Astrocyte of the cerebellum (primary cell): ENCODE measurements around the gene NAALAD2.
"Not testable (repeated sequence)": the region's sequence is repeated elsewhere in the genome, so short reads cannot be mapped to it uniquely, and the experiment has no call there.

ENCODE experiments used
- DNase-seq: peaks from one replicate; pipeline ENCODE4 v3.0.0-alpha.2; 2011; ENCODE audit warnings: low read depth
- H3K4me3 ChIP-seq: 2 replicates; pipeline ENCODE4 v1.5.1; 2011; ENCODE audit warnings: mild to moderate bottlenecking, low read depth, low read length, moderate library complexity
- in situ Hi-C: cut with HindIII; loops from 2 replicates; pipeline ENCODE4 v1.10.0; 2017; ENCODE audit warnings: low sequenced_read_pairs
- TF ChIP-seq, protein P1 (sequence below): IDR thresholded peaks from 2 replicates; pipeline ENCODE4 v1.5.1; 2012; ENCODE audit warnings: low read length, low read depth, moderate library complexity, mild to moderate bottlenecking; ENCODE audit errors: missing control alignments

The NAALAD2 gene

DNA sequence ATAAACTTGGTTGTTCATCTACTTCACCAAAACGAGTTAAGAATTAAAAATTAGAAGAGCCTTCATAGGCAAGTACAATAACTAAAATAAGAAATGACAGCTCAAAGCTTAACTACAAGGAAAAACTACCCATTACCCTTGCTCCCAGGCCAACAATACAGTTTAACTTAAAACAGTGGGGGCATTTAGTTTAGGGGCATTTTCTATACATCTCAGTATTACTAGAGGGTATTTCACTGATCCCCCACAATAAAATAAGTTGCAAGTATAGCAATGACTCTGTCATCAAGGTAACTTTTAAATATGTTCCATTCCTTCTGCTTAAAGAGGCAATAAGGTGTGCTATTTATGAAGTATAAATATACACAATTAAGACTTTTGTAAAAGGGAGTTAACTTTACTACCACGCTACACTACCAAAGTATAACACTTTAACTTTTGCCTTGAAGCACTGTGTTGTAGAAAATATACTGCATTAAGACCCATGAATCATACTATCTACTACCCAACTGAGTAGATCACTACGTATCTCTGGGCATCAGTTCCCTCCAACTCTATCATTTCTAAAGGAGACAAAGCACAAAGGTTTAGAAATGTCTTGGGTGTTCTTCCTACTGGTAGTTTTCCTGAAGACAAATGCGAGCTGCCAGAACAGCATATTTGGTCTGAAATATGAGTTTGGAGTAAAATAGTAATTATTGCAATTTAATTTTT is 58.6 kb downstream of the NAALAD2 start:
- in situ Hi-C loops: no loop called here
- DNase-seq: no peak
- TF ChIP-seq, protein P1, sequence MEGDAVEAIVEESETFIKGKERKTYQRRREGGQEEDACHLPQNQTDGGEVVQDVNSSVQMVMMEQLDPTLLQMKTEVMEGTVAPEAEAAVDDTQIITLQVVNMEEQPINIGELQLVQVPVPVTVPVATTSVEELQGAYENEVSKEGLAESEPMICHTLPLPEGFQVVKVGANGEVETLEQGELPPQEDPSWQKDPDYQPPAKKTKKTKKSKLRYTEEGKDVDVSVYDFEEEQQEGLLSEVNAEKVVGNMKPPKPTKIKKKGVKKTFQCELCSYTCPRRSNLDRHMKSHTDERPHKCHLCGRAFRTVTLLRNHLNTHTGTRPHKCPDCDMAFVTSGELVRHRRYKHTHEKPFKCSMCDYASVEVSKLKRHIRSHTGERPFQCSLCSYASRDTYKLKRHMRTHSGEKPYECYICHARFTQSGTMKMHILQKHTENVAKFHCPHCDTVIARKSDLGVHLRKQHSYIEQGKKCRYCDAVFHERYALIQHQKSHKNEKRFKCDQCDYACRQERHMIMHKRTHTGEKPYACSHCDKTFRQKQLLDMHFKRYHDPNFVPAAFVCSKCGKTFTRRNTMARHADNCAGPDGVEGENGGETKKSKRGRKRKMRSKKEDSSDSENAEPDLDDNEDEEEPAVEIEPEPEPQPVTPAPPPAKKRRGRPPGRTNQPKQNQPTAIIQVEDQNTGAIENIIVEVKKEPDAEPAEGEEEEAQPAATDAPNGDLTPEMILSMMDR: no peak
- no peak overlapping the region for H3K4me3 ChIP-seq

DNA sequence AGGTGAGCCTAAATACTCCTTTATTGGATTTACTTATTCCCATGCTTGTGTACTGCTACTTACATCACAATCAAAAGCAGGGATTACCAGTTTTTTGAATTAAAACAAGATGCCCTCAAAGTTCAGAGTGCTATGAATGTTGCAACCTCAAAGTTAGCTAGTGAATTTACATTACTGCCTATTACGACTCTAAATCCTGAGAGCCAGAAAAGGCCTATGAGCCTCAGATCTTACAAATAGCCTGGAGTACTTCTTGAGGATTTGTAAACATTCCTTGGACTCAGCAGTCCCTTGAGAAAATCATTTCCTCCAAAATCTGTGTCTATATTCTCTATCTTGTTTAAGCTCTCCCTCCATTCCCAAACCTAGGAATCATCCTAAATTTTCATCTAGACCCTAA is 62.9 kb downstream of the NAALAD2 start:
- DNase-seq: no peak

DNA sequence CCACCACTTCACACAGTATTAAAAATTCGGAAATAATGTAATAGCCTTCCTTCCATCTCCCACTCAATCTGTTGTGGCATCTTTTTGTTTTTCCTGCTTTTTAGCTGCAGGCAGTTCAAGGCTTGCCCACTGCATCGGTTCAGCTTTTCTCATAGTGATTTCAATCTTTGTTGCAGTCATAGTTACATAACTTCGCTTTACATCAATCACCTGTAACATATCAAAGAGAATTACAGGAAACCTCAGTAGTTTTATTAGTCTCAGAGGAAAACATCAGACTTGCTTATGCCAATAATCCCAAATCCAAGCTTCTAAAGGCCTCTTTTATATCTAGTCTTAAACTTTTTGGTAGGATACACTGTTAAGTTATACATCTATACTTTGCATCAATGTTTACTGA is 67.9 kb downstream of the NAALAD2 start:
- in situ Hi-C loops: no loop called here
- TF ChIP-seq, protein P1: no peak
- DNase-seq: no peak

More for the DNA sequence above, 62.9 kb downstream of the NAALAD2 start:
- TF ChIP-seq, protein P1: no peak
- H3K4me3 ChIP-seq: no peak overlapping the region
- in situ Hi-C loops: no loop called here

DNA sequence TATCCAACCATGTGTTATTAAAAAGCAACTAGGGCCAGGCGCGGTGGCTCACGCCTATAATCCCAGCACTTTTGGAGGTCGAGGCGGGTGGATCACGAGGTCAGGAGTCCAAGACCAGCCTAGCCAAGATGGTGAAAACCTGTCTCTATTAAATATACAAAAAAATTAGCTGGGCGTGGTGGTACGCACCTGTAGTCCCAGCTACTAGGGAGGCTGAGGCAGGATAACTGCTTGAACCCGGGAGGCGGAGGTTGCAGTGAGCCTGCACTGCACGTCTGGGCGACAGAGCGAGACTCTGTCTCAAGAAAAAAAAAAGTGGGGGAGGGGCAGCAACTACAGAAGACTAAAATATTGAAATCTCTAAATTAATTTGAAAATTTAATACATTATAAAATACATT is 69.9 kb downstream of the NAALAD2 start:
- no peak overlapping the region for H3K4me3 ChIP-seq
- TF ChIP-seq, protein P1: no peak
- DNase-seq: no peak
- in situ Hi-C loops: no loop called here

More for the DNA sequence above, 67.9 kb downstream of the NAALAD2 start:
- no peak overlapping the region for H3K4me3 ChIP-seq

DNA sequence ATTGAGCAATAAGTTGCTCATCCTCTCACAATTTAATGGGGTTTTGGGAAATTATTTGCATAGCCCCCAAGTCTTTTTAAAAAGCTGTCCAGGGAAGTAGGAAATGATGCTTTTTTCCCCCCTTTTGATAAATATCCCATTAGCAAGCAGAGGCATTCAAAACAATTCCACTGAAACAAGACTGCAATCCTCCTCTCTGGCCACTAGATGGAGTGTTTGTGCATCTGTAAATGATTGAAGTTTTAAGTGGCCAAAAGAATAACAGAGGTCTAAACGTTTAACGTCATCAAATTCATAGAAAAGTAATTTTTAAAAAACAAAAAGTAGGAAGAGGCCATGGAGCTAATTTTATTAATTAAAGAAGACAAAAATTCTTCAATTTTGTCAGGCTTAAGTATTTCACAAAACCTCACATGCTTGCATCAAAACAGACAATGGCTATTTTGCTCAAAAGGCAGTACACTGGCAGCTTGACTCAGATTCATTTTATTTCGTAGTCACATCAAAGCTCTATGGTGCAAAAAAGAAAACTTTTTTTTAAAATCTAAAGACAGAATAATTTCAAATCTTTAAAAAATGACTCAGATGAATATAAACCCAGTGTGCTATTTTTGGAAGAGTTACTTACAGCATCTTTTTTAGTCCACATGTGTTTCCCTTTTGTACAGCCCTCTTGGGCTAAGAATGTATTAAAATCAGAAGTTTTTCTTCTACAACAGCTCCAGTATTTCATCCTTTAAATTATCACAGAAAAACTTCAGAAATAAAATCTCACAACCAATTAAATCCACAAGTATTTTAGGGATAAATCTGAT is 70.6 kb downstream of the NAALAD2 start:
- in situ Hi-C loops: no loop called here
- peak; percentile 51 for DNase-seq
- TF ChIP-seq, protein P1: peak; percentile 89
- no peak overlapping the region for H3K4me3 ChIP-seq

DNA sequence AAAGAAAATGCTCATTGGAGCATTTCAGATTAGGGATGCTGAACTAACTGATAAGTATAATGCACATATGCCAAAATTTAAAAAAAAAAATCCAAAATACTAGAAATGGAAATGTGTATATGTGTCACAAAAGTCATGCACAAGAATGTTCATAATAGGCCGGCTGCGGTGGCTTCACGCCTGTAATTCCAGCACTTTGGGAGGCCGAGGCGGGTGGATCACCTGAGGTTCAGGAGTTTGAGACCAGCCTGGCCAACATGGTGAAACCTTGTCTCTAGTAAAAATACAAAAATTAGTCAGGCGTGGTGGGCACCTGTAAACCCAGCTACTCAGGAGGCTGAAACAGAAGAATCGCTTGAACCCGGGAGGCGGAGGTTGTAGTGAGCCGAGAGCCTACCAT is 73.5 kb downstream of the NAALAD2 start:
- in situ Hi-C loops, DNase-seq, H3K4me3 ChIP-seq: not testable (repeated sequence)

DNA sequence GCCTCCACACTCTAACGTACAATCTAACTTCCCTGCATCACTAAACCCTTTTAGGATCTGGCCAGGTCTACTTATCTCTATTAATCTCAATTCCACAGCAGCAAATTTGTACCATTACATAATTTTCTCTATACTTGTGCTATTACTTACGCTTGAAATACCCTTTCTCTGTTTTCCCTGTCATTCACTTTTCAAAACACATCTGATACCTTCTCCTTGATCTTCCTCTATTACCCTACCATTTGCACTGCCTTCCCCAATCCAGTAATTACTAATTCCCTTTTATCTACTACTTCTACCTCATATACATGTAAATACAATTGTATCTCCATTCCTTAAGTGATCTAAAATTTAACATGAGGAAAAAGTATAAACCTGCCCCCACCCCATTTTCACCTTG is 74.4 kb downstream of the NAALAD2 start:
- in situ Hi-C loops: no loop called here
- DNase-seq: no peak

More for the DNA sequence above, 74.4 kb downstream of the NAALAD2 start:
- TF ChIP-seq, protein P1: no peak
- H3K4me3 ChIP-seq: no peak overlapping the region
